SK-MEL-5 (cell line): ENCODE measurements around the gene GSTCD. TPM values are rescaled to one million over a fixed set of nuclear protein-coding genes. Genes with fewer than 3 reads are reported as not detected.
"Not testable (repeated sequence)": the region's sequence is repeated elsewhere in the genome, so short reads cannot be mapped to it uniquely, and the experiment has no call there.

Source experiments
- DNase-seq: peaks from one replicate; pipeline ENCODE4 v3.0.0-alpha.2; 2016; ENCODE audit warnings: low read depth, low spot score
- in situ Hi-C: cut with HindIII; loops from 2 replicates; pipeline ENCODE4 v1.10.0; 2016; ENCODE audit warnings: low sequenced_read_pairs, high pct_unique_total_duplicates, low pct_unique_long_range_greater_than_20kb
- polyA plus RNA-seq, 2 experiments: library from polyadenylated mRNA; depleted of rRNA; stranded (reverse); fragments of >200 nt; gene quantifications; 2 replicates each; pipeline ENCODE4 v1.2.3, GENCODE V29; 2015
- total RNA-seq: library from RNA; depleted of rRNA; stranded (reverse); fragments of >200 nt; shearing (Covaris generic); gene quantifications from 2 replicates; pipeline ENCODE4 v1.2.3, GENCODE V29; 2014; rRNA removed

The GSTCD gene
- 11.5 and 12.2 TPM in 2 replicates for total RNA-seq
- 7.6 and 13.3 TPM in 2 replicates for polyA plus RNA-seq (2015; cell fraction: cytosol; rRNA removed)
- polyA plus RNA-seq (2015; cell fraction: nucleus; rRNA removed), result 5.5 and 11.4 TPM in 2 replicates

GRCh38 chr4:105708181-105709080 is at the start of gene GSTCD, which contains the start of gene INTS12:
TSS of gene GSTCD (plus strand) at chr4:105708784. CDS start at chr4:105717614, 8,830 bp downstream.
TSS of gene INTS12 (minus strand) at chr4:105708689. CDS start at chr4:105700005, 8,684 bp downstream.
- in situ Hi-C loops, result no loop called here
- peak; percentile 87 for DNase-seq

GRCh38 chr4:105659190-105659589 is 49.4 kb upstream of the GSTCD start:
- DNase-seq, result no peak
- in situ Hi-C loops, result no loop called here

GRCh38 chr4:105661028-105661427 is 47.6 kb upstream of the GSTCD start:
- DNase-seq, result no peak
- in situ Hi-C loops, result no loop called here

GRCh38 chr4:105662935-105663675 is 45.5 kb upstream of the GSTCD start:
- in situ Hi-C loops, result no loop called here
- no peak for DNase-seq

GRCh38 chr4:105666693-105667092 is 41.9 kb upstream of the GSTCD start:
- DNase-seq, result peak; percentile 62
- in situ Hi-C loops, result no loop called here

- no peak for DNase-seq
- in situ Hi-C loops, result no loop called here
These were observed 37.9 kb upstream of the GSTCD start for GRCh38 chr4:105670684-105671083.

- in situ Hi-C loops, result no loop called here
- DNase-seq, result no peak
These were observed 37.3 kb upstream of the GSTCD start for GRCh38 chr4:105671301-105671700.

GRCh38 chr4:105674011-105674410 is 34.6 kb upstream of the GSTCD start:
- in situ Hi-C loops, result no loop called here
- DNase-seq, result no peak

GRCh38 chr4:105677709-105678108 is 30.9 kb upstream of the GSTCD start:
- in situ Hi-C loops, result no loop called here
- no peak for DNase-seq

- in situ Hi-C loops, result no loop called here
- no peak for DNase-seq
These were observed 29.4 kb upstream of the GSTCD start for GRCh38 chr4:105679186-105679585.

GRCh38 chr4:105683038-105683437 is 25.5 kb upstream of the GSTCD start:
- in situ Hi-C loops, result no loop called here
- DNase-seq, result no peak

- in situ Hi-C loops, result no loop called here
- peak; percentile 1 for DNase-seq
These were observed 22.0 kb upstream of the GSTCD start for GRCh38 chr4:105686571-105686970.

- DNase-seq, in situ Hi-C loops: not testable (repeated sequence)
These were observed 13.8 kb upstream of the GSTCD start for GRCh38 chr4:105694812-105695211.

GRCh38 chr4:105695832-105696231 is 12.8 kb upstream of the GSTCD start:
- DNase-seq, in situ Hi-C loops: not testable (repeated sequence)

GRCh38 chr4:105698607-105699006 is 10.0 kb upstream of the GSTCD start:
- no peak for DNase-seq
- in situ Hi-C loops, result no loop called here

- no peak for DNase-seq
- in situ Hi-C loops, result no loop called here
These were observed 803 bp upstream of the GSTCD start for GRCh38 chr4:105707782-105708180.

GRCh38 chr4:105709081-105709450 is 482 bp downstream of the GSTCD start:
- in situ Hi-C loops, result no loop called here
- DNase-seq, result peak; percentile 9

- DNase-seq, result no peak
- in situ Hi-C loops, result no loop called here
These were observed 1.5 kb downstream of the GSTCD start for GRCh38 chr4:105710012-105710600.
